Tibial nerve (tissue), 4 donors: ENCODE measurements around the gene HAUS6. TPM values are rescaled to one million over a fixed set of nuclear protein-coding genes. Genes with fewer than 3 reads are reported as not detected.

Experiments used
- DNase-seq, 2 donors: peaks; one replicate each; pipeline ENCODE4 v3.0.0-alpha.2; 2019; ENCODE audit warnings: low spot score in 2 of 2
- H3K27ac ChIP-seq, 4 donors: fragments of 200-600 bp; sonication (generic) in 3 of 4; one replicate each; pipeline ENCODE4 v1.5.1; 2017 to 2019; ENCODE audit warnings: mild to moderate bottlenecking in 1 of 4
- H3K27me3 ChIP-seq, 2 donors: fragments of 200-600 bp; sonication (generic) in 1 of 2; one replicate each; pipeline versions ENCODE4 v1.5.1 to v1.6.0; 2017 to 2019
- H3K36me3 ChIP-seq, 3 donors: fragments of 200-600 bp; sonication (generic); one replicate each; pipeline ENCODE4 v1.5.1; 2018 to 2019
- H3K4me1 ChIP-seq, 4 donors: fragments of 200-600 bp; sonication (generic) in 3 of 4; one replicate each; pipeline ENCODE4 v1.5.1; 2017 to 2019
- H3K4me3 ChIP-seq, 4 donors: fragments of 200-600 bp; sonication (generic) in 3 of 4; one replicate each; pipeline ENCODE4 v1.5.1; 2017 to 2019; ENCODE audit warnings: mild to moderate bottlenecking in 1 of 4, moderate library complexity in 1 of 4
- H3K9me3 ChIP-seq, 4 donors: fragments of 200-600 bp; sonication (generic) in 3 of 4; one replicate each; pipeline ENCODE4 v1.5.1; 2017 to 2019
- CTCF ChIP-seq, 5 experiments: fragments of 200-600 bp in 3 of 5; fragments of 450-650 bp in 2 of 5; sonication (generic) in 3 of 5; IDR thresholded peaks; one replicate each; pipeline ENCODE4 v1.5.1; 2016 to 2019; ENCODE audit warnings: antibody characterized with exemption in 5 of 5, mild to moderate bottlenecking in 3 of 5, moderate library complexity in 2 of 5
- EP300 ChIP-seq, 2 donors: sonication (generic); formaldehyde crosslinking; IDR thresholded peaks; one replicate each; pipeline ENCODE4 v1.6.1; 2017; ENCODE audit warnings: antibody characterized with exemption in 2 of 2, mild to moderate bottlenecking in 1 of 2
- POLR2A ChIP-seq, 2 donors: fragments of 450-650 bp; IDR thresholded peaks; one replicate each; pipeline ENCODE4 v1.6.1; 2017; ENCODE audit warnings: antibody characterized with exemption in 2 of 2, mild to moderate bottlenecking in 2 of 2, moderate library complexity in 2 of 2
- WGBS, 2 donors: methylation state at CpG; one replicate each; pipeline ENCODE4 v1.1.5; 2018; 5-methylcytosine and 5-hydroxymethylcytosine counted together
- total RNA-seq, 4 donors: library from RNA; depleted of rRNA; stranded (reverse); fragments of >200 nt; gene quantifications; one replicate each; pipeline ENCODE4 v1.1.0, GENCODE V29; 2016

HAUS6 gene
- total RNA-seq, 4 donors from 2014 or later: 10.1 to 37.1 (median 11.2) TPM

GRCh38 chr9:19122490-19123042 is 19.9 kb upstream of the HAUS6 start:
- peaks cover 0 to 73% (median 23%) of the 10 kb centered on the region in 3 donors for H3K36me3 ChIP-seq
- H3K9me3 ChIP-seq: no peaks in the 10 kb centered on the region
- no peak for DNase-seq
- H3K4me1 ChIP-seq: peaks cover 0 to 13% (median 5%) of the 10 kb centered on the region in 4 donors
- peak overlapping the region in 1 of 4 donors; percentile 39 for H3K27ac ChIP-seq
- H3K4me3 ChIP-seq: no peak overlapping the region
- no peaks in the 10 kb centered on the region for H3K27me3 ChIP-seq
- WGBS, 2 donors: 91% methylated on average over 3 of the region's 3 CpGs
- TF ChIP-seq POLR2A (IDR thresholded peaks at IDR 0.05) (no peak), CTCF (IDR thresholded peaks at IDR 0.05) (no peak), EP300 (IDR thresholded peaks at IDR 0.05) (no peak)

GRCh38 chr9:19120877-19121276 is 18.2 kb upstream of the HAUS6 start:
- Histone ChIP-seq H3K27me3 (no peaks in the 10 kb centered on the region), H3K4me1 (peaks cover 0 to 13% (median 5%) of the 10 kb centered on the region in 4 donors), H3K36me3 (peaks cover 0 to 85% (median 36%) of the 10 kb centered on the region in 3 donors), H3K4me3 (no peak overlapping the region), H3K27ac (no peak overlapping the region), H3K9me3 (no peaks in the 10 kb centered on the region)
- no peak for DNase-seq
- TF ChIP-seq POLR2A (IDR thresholded peaks at IDR 0.05): no peak
- TF ChIP-seq CTCF (IDR thresholded peaks at IDR 0.05): no peak
- TF ChIP-seq EP300 (IDR thresholded peaks at IDR 0.05): no peak
- 92 to 96% methylated on average over 6 of the region's 6 CpGs for WGBS, 2 donors

- no peak for DNase-seq
- 85 to 88% methylated on average over 7 of the region's 7 CpGs for WGBS, 2 donors
- H3K4me3 ChIP-seq: no peak overlapping the region
- TF ChIP-seq CTCF (IDR thresholded peaks at IDR 0.05): no peak
- TF ChIP-seq EP300 (IDR thresholded peaks at IDR 0.05): no peak
- TF ChIP-seq POLR2A (IDR thresholded peaks at IDR 0.05): no peak
- H3K36me3 ChIP-seq: peaks cover 0 to 84% (median 36%) of the 10 kb centered on the region in 3 donors
- H3K9me3 ChIP-seq: no peaks in the 10 kb centered on the region
- H3K27ac ChIP-seq: no peak overlapping the region
- peaks cover 0 to 12% (median 3%) of the 10 kb centered on the region in 4 donors for H3K4me1 ChIP-seq
- H3K27me3 ChIP-seq: no peaks in the 10 kb centered on the region
Measured at GRCh38 chr9:19119801-19120440, 17.2 kb upstream of the HAUS6 start.

- no peak for DNase-seq
- Histone ChIP-seq H3K27ac (no peak overlapping the region), H3K4me3 (no peak overlapping the region), H3K9me3 (no peaks in the 10 kb centered on the region), H3K36me3 (peaks cover 0 to 91% (median 36%) of the 10 kb centered on the region in 3 donors), H3K4me1 (peaks cover 0 to 9% (median 0%) of the 10 kb centered on the region in 4 donors), H3K27me3 (no peaks in the 10 kb centered on the region)
- 43 to 56% methylated on average over 3 of the region's 3 CpGs for WGBS, 2 donors
- TF ChIP-seq EP300 (IDR thresholded peaks at IDR 0.05): peak in 1 of 2 donors; percentile 1
- no peak for TF ChIP-seq CTCF (IDR thresholded peaks at IDR 0.05)
- no peak for TF ChIP-seq POLR2A (IDR thresholded peaks at IDR 0.05)
Measured at GRCh38 chr9:19119246-19119645, 16.5 kb upstream of the HAUS6 start.

GRCh38 chr9:19117039-19117716 is 14.5 kb upstream of the HAUS6 start:
- no peak for DNase-seq
- Histone ChIP-seq H3K4me3 (no peak overlapping the region), H3K27me3 (no peaks in the 10 kb centered on the region), H3K27ac (no peak overlapping the region), H3K9me3 (no peaks in the 10 kb centered on the region), H3K36me3 (peaks cover 0 to 82% (median 36%) of the 10 kb centered on the region in 3 donors), H3K4me1 (peaks cover 0 to 9% (median 0%) of the 10 kb centered on the region in 4 donors)
- WGBS, 2 donors: 92 to 95% methylated on average over 5 of the region's 5 CpGs
- TF ChIP-seq EP300 (IDR thresholded peaks at IDR 0.05) (no peak), CTCF (IDR thresholded peaks at IDR 0.05) (no peak), POLR2A (IDR thresholded peaks at IDR 0.05) (no peak)
